Measurements from ENCODE around the gene FOXP4.
A peak's percentile ranks its signal among the peaks of the same experiment; 100 is the strongest.

FOXP4 gene

DNA sequence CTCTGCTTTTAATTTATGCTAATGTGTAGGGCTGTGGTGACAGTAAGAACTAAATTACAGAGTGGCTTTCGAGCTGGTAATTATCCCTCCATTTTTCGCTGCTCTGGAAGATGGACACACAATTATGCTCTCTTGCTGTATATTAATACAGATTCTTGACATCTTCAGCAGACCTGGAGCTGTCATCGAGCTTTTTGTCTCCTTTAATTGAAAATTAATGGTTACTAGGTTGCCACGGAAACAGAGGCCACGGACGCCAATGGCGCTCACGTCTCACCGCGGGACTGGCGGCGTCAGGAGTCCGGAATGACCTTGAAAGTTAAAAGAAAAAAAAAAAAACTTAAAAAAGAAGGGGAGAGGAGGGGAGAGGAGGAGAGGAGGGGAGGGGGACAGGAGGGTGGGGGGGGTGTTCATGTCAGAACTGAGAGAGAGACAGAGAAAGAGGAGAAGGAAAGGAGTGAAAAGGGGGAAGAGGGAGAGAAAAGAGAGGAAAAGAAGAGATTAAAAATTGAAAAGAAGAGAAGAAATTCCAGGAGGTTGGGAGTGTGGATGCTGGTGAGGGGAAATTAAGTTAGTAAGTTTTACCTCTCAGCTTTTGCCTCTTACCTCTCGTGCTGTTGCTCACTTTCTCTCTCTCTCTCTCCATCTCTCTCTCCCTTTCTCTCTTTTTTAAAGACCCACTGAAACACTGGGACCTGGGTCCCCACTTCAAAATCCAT, 22.1 kb upstream of the FOXP4 start:
- DNase-seq, result no peak

DNA sequence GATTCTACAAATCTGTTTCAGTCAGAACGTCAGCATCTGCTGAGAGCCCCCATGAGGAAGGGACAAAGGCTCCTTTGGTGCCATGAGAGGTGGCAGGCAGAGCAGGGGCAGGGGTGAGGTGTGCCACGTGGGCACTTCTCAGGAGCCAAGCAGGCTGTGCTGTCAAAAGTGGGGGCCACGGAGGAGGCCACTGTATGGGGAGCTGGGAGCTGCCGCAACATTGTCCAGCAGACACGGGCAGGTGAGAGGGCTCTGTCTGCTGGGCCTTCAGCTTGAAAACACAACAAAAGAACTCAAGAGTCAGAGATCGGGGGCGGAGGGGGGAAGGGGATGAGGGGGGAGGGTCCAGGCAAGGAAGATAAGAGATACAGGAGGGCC, 21.6 kb upstream of the FOXP4 start:
- no peak for DNase-seq

DNA sequence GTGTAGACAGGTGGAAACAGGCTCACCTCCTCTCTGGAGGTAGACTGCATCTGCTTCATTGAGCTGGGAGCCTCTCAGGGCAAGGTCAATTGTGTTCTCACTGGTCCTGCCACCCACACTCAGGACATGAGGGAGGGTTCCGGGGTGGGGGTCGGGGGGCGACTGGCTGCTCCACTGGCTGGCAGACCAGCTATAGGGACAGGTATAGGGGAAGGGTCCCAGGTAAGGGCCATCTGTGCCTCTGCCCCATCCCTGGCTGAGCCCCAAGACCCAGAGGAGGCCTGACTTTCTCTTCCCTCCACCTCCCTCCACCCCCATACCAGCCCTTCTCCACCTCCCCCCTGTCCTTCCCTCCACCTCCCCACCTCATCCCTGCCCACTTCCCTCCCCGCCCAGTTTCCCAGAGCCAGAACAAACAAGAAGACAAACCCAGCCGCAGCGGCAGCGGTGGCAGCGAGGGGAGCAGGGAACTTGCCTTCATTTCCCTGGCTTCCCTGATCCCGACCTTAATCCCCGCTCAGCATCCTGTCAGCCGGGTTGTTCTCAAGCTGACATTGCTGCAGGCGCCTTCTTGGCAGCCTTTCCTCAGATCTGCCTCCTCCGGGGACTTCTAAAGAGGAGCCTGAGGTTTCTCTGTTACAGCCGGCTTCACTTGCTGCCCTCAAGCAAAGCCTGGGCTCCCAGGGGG, 18.3 kb upstream of the FOXP4 start:
- no peak for DNase-seq

DNA sequence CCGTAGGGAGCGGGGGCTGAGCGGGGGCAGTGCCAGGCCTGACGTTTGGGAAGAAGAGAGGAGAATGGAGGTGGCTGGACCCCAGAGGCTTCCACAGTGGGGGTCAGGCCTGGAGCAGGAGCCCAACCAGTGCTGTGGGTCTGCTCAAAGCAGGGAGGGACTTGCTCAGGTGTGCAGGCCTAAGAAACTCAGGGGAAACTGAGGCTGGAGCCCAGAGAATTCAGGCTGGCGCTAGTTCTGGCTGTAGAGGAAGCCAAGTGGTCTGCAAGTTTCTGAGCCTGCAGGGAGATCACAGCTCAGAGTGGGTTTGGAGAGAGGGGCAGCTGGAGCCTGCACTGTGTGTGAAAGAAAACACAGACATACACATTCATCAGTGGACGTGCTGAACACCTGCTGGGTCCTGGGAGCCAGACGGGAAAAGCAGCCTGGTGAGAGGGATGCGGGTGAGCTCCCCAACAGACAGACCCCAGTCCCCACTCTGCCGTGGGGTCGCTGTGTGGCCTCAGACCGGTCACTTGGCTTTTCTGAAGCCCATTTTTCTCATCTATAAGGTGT, 17.7 kb upstream of the FOXP4 start:
- DNase-seq, result no peak

DNA sequence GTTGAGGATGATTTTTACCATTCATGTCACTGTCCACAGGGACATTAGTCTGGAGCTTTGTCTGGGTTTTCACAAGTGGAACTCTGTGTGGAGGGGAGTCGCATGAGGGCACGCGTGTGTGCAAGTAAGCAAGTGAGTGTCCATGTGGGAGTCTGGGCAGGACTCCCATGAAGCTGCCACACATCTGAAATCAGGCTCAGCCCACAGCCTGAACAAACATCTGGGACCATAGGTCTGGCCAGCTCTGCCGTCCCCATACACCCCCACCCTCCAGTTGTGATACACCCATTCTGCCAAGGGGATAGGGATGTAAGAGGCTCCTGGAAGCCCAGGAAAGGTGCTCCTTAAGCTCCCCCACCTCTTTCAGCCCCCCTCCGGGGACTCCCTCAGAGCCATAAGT, 17.1 kb upstream of the FOXP4 start:
- DNase-seq, result no peak

DNA sequence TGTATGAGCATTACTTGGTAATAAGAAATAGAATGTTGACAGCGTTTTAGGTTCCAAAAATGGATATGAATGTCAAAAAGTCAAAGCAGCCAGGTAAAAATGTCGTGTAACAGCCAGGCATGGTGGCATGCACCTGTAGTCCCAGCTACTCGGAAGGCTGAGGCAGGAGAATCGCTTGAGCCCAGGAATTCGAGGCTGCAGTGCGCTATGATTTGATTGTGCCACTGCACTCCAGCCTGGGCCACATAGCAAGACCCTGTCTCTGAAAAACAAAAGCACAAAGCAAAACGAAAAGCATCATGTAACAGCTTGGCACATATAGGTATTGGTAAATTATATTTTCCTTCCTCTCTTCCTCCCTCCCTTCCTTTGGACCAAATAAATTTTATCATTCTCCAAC, 16.2 kb upstream of the FOXP4 start:
- no peak for DNase-seq

DNA sequence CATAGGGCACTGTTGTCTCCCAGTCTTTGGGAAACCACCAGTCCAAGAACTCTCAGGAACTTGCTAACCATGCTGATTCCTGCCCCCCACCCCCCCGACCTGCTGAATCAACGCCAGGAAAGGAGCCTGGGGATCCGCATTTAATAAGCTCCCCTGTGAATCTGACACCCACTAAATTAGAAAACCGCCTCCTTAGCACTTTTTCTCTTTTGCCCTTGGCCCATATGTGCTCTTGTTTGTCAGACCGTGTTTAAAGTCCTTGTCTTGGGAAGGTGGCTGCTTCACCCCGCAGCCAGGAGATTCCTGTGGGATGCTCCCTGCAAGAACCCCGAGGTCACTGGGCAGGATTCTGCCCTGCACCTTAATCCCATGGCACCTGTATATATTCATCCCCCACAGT, 15.7 kb upstream of the FOXP4 start:
- DNase-seq, result no peak

DNA sequence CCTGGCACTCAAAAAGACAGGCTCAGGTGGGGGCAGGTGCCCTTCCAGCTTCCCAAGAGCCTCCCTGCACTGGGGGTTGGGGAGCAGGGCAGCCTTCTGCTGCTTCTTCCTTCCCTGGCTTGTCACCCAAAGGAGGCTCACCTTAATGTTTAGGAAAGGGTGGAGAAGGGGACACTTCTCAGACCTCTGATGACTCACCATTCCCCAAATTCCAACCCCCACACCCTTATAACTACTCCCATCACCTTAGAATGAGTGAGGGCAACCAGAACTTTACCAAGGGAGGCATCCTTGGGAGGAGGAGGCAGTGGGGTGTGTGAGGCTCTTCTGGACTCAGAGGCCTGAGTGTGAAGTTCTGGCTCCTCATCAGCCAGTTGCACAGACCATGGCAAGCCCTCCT, 15.2 kb upstream of the FOXP4 start:
- DNase-seq, result no peak

DNA sequence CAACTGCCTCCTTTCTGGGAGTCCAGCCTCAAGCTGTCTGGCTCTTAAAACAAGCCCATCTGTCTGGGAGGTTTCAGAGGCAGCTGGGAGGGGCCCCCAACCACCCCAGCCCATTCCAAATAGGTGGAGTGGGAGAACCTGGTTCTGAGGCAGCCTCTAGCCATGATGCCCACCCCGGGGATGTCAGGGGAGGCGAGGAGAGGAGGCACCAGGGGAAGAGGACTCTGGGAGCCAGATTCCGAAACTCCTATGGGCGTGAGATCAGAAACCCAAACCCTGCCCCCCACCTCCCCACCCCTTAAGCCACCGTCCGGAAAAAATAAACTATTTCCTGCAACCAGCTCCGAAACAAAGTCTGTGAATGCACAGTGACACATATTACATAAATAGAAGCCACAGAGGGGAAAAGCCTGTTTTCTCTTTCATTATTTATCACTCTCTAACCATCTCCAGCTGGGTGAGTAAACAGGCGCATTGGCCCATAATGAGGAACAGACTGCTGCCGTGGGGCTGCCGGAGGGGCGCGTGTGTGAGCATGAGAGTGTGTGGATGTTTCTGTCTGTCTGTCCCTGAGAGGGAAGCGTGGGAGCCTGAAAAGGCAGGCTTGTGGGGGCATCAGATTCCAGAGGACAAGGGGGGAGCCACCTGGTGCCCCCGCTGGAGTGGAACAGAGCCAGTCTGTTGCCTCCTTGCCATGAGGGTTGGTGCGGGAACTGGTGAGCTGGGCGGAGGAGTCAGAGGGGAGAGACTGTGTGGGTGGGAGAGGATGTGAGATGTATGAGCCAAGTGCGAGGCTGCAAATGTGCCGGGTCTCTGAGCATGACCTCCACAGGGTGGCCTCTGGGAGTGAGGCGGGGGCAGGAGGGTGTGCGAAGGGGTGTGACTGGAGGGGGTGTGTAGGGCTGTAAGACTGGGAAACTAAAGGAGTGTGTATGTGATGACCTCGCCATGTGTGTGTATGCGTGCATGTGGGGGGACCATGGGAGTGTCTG, 14.3 kb upstream of the FOXP4 start:
- DNase-seq, result no peak

DNA sequence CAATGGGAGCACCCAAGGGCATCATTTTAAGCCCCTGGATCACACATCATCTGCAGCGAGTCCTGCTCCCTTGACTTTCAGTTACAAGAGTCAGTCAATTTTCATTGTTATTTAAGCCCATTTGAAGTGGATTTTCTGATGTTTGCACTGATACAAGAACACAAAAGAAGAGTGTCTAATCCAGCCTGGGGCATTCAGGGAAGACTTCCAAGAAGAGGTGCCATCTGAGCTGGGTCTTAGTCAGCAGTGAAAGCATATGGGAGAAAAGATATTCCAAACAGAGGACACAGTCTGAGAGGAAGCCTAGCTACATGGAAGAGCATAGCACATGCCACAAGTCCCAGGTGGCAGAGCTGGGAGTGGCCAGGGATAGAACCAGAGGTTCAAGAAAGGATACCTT, 10.4 kb upstream of the FOXP4 start:
- no peak for DNase-seq

DNA sequence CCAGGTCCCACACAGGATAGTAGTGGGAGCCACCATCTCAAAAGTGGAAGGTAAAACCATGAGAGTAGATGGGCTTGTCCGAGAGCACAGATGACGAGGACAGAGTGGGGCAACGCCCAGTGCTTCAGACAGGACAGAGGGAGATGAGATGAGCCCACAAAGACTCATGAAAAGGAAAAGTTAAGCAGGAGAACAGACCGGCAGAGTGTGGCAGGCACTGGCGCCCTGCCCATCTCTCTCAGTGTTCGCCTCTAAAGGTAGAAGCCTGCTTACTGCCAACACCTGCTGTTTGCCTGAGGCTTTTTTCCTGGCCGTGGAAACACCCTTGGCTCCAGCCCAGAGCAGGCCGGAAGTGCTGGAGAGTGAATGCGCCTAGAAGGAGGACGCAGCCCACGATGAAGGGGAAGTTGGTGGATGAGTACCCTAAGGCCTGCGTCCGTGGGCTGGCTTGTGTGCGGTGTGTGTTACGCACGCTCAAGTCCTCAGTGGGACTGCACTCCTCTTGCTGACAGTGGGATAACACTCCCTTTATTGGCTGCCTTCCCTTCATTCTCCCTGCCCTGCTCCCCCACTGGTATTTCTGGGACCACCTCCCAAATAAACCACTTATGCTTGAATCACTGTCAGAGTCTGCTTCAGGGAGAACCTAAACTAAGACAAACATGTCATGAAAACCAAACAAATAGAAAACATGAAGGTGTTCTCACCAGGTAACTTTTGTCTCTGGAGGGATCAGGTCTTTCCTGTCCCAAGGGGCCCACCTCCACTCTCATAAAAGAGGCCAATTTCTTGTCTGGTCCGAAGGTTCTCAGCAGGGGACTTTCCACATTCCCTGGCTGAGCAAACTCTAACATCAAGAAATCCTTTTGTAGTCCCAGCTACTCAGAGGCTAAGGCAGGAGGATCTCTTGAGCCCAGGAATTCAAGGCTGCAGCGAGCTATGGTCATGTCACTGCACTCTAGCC, 9.1 kb upstream of the FOXP4 start:
- DNase-seq, result no peak

DNA sequence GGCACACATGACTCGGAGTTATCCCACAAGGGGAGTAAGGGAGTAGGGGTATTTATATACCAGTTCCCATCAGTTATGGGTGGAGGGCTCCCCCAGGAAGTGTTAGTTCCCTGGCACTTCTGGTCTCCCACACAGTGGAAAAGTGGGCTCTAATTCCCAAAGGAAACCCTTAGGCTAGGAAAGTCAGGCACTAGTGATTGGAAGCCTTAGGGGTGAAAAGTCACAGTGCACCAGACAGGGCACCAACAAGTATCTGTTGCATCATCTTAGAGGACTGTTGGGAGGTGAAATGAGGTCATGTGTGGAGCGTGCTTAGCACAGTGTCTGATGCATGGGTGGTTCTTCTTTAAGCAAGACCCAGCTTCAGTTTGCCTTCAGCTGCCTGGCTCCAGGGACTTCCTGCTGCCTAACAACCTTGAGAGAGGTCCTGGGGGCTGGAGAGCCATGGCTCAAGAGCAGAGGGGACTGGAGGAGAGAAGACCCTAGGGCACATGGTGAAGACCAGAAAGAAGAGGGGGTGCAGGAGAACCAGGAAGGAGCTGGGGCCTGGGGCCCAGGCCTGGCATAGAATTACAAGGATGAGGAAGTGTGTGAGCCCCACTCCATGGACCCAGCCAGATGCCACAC, 7.5 kb upstream of the FOXP4 start:
- no peak for DNase-seq

DNA sequence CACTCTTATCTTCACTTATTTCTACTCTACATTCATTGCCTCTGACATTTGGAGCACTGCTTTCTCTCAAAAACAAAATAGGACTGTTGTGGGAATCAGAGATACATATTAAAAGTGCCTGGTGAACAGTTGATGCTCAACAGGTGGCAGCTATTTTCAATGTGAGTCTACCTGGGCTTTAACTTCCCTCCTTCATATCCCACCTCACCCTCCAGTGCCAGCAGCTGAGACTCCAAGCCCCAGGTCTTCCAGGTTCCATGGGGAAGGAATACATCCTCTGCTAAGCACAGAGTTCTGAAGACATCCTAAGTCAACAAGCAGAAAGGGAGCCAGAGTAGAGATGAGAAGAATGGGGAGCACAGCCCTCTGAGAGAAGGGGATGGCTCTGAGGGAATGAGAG, 7.0 kb upstream of the FOXP4 start:
- DNase-seq, result no peak

DNA sequence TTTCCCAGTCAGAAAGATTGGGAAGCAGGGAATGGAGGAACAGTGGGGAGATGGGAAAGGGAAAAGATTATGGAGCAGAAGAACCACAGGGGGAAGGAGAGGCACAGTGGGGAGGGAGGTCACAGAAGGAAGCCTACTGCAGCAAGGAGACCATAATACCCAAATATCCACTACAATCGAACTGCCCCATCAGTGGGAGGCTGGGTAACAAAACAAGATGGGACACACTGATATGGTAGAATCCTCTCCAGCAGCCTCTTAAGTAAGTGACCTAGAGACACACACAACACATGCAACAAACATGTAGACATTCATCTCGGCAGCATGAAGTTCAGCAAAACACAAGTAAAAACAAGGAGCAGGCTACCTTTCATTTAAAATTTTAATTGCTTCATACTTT, 4.8 kb upstream of the FOXP4 start:
- no peak for DNase-seq

DNA sequence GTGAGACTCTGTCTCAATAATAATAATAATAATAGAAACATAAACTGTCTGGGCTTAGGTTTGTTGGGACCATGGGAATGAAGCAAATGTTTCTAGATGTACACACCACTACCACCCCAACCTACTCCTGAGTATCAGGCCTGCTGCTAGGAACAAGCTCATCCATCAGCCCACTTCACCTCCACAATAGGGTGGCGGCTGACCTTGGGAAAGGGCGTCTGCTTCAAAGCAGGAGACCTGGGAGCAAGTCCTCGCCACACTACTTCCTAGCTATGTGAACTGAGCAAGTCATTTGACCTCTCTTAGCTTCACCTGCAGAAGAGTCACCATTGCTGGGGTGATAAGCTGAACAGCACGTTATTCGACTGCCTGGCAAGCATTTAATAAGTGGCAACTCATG, 3.1 kb upstream of the FOXP4 start:
- no peak for DNase-seq

DNA sequence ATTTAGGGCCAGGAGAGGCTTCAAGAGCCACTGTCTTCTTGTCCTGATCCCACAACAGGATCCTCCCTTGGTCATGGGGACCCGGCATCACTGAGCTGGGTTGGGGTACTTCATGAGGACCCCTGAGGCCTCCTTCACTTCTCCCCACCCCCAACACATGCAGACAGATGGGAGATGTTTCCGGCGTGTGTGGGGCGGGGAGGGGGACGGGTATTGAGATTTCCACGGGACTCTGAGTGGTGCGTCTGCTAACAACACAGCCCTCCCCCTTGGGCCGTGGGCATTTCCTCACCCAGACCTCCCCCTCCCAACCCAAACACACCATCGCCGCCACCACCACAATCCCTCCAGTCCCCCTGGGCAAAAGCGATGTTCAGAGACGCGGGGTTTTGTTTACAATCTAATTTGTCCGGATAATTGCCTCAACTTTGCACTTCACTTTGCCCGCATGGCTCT, 906 bp upstream of the FOXP4 start:
- no peak for DNase-seq

DNA sequence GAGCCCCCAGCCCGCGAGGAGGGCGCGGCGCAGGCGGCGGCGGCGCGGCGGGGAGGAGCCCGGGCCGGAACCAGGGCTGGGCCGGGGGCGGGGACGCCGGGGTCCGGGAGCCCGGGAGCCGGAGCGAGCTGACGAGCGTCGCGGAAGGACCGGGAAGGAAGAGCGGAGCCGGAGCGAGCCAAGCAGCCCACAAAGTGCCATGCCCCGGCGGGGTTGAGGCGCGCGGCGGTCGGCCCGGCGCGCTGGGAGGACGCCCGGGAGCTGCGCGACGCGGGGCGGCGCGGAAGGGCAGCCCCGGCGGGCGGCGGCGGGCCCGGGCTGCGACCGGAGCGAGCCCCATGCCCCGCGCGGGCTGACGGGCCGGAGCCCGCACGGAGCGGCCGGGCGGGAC, 289 bp downstream of the FOXP4 start:
- DNase-seq, result no peak

DNA sequence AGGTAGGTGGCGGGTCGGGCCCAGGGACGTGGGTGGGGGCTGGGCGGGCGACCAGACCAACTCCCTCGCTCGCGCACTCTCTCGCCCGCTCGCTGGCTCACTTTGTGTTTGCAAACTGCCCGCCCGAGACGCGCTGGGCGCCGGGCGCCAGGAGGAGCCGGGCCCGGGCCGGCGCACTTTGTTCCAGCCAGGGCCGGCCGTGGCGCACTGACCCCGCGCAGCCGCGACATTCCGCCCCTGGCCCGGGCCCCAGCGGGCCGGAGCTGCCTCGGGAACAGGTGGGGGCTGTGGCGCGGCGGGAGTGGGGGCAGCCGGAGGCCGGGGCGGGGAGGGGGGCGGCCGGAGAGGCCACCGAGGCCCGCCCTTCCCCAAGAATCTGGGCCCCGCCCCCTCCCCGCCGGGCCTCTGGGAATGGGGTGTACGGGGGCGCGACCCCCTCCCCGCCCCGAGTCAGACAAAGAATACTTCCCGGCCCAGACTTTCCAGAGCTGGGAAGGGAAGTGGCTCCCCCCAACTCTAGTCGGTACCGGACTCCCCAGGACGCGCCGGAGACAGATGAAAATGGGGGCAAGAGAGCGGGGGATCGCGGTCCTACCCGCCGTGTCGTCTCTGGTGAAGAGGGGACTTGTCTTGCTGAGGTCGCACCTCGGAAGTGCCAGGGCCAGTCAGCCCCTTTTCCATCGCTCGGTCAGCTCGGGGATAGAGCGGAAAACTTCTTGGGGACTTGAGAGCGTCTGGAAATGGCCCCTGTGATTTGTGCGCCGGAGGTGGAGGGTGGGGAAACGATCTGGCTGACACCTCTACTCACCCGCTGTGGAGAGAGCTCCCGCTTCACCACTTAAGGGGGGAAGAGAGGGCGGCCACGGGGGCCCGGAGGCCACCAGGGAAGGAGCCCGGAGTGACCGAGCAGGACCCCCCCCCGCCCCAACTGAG, 951 bp downstream of the FOXP4 start:
- peak; percentile 68 for DNase-seq

DNA sequence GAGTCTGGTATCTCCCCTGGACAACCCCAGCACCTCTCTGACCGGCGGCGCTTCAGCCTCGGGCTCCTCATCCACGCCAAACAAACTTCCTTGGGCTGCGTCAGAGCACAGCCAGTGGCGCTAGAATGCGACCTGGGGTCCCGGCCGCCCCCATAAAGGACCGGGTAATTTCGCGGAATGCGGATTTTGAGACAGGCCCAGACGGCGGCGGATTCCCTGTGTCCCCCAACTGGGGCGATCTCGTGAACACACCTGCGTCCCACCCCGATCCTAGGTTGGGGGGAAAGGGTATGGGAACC, 1.6 kb downstream of the FOXP4 start:
- DNase-seq, result no peak

DNA sequence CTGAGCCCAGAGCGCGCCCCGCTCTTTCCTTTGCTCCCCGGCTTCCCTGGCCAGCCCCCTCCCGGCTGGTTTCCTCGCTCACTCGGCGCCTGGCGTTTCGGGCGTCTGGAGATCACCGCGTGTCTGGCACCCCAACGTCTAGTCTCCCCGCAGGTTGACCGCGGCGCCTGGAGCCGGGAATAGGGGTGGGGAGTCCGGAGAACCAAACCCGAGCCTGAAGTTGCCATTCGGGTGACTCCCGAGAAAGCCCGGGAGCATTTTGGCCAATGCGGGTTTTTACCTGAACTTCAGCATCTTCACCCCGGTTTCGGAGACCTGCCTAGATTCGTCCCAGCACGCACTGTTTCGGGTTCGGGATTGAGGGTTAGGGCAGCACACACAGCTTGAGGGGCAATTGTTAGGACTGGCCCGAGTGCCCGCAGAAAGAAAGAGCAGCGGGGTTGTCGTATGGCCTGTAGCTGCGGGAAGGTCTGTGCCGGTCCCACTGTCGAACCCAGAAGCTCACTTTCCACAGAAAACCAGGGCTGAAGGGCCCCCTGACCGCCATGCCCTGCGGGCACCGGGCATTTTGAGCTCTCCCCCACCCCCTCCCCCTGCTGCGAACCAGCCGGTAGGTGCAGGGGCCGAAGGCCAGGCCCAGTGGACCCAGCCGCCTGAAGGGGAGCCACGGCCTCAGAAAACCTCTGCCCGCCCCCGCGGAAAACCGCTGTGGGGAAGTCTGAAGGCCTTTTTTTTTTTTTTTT, 2.1 kb downstream of the FOXP4 start:
- no peak for DNase-seq
